Activated CD4-positive, alpha-beta memory T cell treated with anti-CD3 and anti-CD28 coated beads for 36 hours (primary cell): ENCODE measurements around the gene AQP12A. TPM values are rescaled to one million over a fixed set of nuclear protein-coding genes. Genes with fewer than 3 reads are reported as not detected.
A peak's percentile ranks its signal among the peaks of the same experiment; 100 is the strongest.

Experiments used
- CTCF ChIA-PET: fragments of 350-600 bp; sonication (Branson Sonifier 250); formaldehyde crosslinking; loops from one replicate; lab custom pipeline; 2021; ENCODE audit warnings: antibody characterized with exemption, inconsistent platforms; lab: Charles Lee
- POLR2A ChIA-PET: fragments of 350-600 bp; sonication (Branson Sonifier 250); formaldehyde crosslinking; loops from one replicate; lab custom pipeline; 2021; ENCODE audit warnings: antibody characterized with exemption; lab: Charles Lee
- DNase-seq: peaks from one replicate; pipeline ENCODE4 v3.0.0-alpha.2; 2020
- H3K27ac Mint-ChIP-seq: one replicate; pipeline ENCODE4 v1.8.0; 2021; ENCODE audit warnings: mixed read lengths
- H3K27me3 Mint-ChIP-seq: one replicate; pipeline ENCODE4 v1.8.0; 2021; ENCODE audit warnings: mixed read lengths
- H3K36me3 Mint-ChIP-seq: one replicate; pipeline ENCODE4 v1.8.0; 2021; ENCODE audit warnings: mixed read lengths
- H3K4me1 Mint-ChIP-seq: one replicate; pipeline ENCODE4 v1.8.0; 2021; ENCODE audit warnings: low read depth, mixed read lengths
- H3K4me3 Mint-ChIP-seq: one replicate; pipeline ENCODE4 v1.8.0; 2021; ENCODE audit warnings: mild to moderate bottlenecking, mixed read lengths
- H3K9me3 Mint-ChIP-seq: one replicate; pipeline ENCODE4 v1.8.0; 2021; ENCODE audit warnings: mixed read lengths
- intact Hi-C: fragments of 100-400 bp; cut with micrococcal nuclease; formaldehyde crosslinking; loops from one replicate; pipeline ENCODE4 v1.15.1; 2023
- total RNA-seq, 2 experiments: library from RNA; stranded (reverse); gene quantifications; one replicate each; pipeline ENCODE4 v1.2.3, GENCODE V29; 2021

Gene AQP12A
- total RNA-seq, 2 experiments from 2014 or later: not detected

DNA sequence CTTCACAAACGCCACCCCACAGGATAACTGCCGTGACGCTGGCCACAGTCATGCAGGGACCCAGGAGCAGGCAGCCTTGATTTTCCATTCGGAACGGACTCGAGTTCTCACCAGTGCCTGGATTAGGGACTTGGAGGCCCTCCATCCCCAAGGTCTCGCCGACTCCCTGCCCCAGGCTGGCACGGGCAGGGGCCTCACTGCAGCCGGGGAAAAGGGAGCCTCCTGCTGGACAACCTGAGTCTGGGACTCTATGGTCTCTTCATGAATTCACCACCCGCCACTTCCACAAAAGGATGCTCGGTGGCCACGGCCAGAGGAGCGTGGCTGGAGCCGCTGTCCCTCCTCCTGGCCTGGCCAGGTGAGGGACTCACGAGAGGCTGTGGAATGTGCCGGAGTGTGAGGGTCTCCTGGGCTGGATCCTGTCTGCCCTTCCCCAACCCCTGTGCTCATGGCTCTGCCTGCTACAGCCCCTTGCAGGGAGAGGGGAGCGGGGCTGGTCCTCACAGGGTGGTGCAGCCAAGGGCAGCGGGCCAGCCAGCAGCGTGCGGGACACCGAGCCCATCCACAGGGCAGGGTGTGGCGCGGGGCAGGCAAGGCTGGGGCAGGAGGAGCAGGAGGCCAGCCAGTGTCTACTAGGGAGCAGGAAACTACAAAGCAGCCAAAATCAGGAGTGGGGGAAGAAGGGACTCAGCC, 42.3 kb downstream of the AQP12A start:
- ChIA-PET CTCF (no interaction called here), POLR2A (no interaction called here)
- H3K27me3 Mint-ChIP-seq: peaks cover 1% of the 10 kb centered on the region
- peak; percentile 14 for DNase-seq
- H3K4me3 Mint-ChIP-seq: no peak overlapping the region
- no peaks in the 10 kb centered on the region for H3K9me3 Mint-ChIP-seq
- no peaks in the 10 kb centered on the region for H3K36me3 Mint-ChIP-seq
- intact Hi-C loops: no loop called here
- H3K4me1 Mint-ChIP-seq: no peaks in the 10 kb centered on the region
- H3K27ac Mint-ChIP-seq: no peak overlapping the region

DNA sequence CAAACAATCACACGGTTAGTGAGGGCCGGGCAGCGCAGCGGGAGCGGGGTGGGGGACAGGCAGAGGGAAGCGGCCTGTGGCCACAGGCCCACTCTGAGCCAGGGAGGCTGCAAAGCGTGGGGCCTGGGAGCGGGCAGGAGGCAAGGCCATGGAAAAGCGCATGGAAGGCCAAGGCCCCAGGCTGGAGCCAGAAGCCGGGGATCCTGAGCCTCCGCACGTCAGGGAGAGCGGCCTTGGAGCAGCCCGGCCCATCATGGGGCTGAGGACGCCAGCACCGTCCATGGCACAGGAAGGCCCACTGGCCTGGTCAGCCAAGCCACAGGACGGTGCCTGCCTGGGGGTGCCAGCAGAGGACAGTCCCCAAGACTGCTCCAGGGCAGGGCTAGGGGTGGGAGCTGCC, 43.1 kb downstream of the AQP12A start:
- intact Hi-C loops: no loop called here
- ChIA-PET POLR2A (no interaction called here), CTCF (no interaction called here)
- no peak for DNase-seq
- Mint-ChIP-seq H3K9me3 (no peaks in the 10 kb centered on the region), H3K36me3 (no peaks in the 10 kb centered on the region), H3K4me1 (peaks cover 6% of the 10 kb centered on the region), H3K27me3 (peaks cover 1% of the 10 kb centered on the region), H3K4me3 (no peak overlapping the region), H3K27ac (no peak overlapping the region)

DNA sequence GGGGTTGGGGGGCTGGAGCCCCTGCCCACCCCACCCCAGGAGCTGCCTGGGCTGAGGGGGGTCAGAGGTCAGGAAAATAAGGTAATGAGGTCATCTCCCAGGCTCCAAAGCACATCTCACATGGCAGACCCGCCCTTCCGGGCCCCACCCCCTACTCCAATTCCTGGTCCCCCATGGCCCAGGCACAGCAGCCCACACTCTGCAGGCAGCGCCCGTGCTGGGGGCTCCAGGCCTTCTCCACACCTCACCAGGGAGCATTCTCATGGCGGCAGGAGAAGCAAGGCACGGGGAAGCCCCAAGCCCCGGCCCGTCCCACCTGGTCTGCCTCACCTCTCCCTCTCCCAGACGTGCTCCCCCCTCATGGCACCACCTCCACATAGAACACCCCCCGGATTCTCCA, 43.8 kb downstream of the AQP12A start:
- Mint-ChIP-seq H3K27ac (no peak overlapping the region), H3K36me3 (no peaks in the 10 kb centered on the region), H3K4me3 (no peak overlapping the region), H3K9me3 (no peaks in the 10 kb centered on the region), H3K27me3 (peaks cover 1% of the 10 kb centered on the region), H3K4me1 (peaks cover 6% of the 10 kb centered on the region)
- intact Hi-C loops: no loop called here
- DNase-seq: no peak
- ChIA-PET CTCF (no interaction called here), POLR2A (no interaction called here)

- Mint-ChIP-seq H3K4me1 (peaks cover 6% of the 10 kb centered on the region), H3K4me3 (no peak overlapping the region), H3K36me3 (no peaks in the 10 kb centered on the region), H3K27ac (no peak overlapping the region), H3K9me3 (no peaks in the 10 kb centered on the region), H3K27me3 (peaks cover 1% of the 10 kb centered on the region)
- intact Hi-C loops: no loop called here
- CTCF ChIA-PET: no interaction called here
- POLR2A ChIA-PET: no interaction called here
- no peak for DNase-seq
These were observed 44.9 kb downstream of the AQP12A start for GRCh38 chr2:240736281-240737250.

DNA sequence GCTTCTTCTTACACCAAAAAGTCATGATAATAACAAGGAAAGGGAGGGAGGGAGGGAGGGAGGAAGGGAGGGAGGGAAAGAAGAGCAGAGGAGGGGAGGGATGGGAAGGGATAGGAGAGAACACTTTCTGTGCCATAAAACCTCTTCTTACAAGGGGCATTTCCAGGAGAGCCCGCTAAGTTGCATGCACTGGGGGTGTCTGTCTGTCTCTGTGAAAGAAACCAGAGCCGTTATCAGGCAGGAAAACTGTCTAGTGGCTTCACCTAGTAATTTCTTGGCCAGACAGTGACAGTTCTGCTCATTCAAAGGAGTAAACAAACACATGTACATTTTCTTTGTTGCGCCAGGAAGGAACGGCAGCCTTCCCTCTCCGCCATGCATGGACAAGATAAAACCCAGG, 45.8 kb downstream of the AQP12A start:
- H3K4me3 Mint-ChIP-seq: no peak overlapping the region
- no peak overlapping the region for H3K27ac Mint-ChIP-seq
- peaks cover 1% of the 10 kb centered on the region for H3K27me3 Mint-ChIP-seq
- no peak for DNase-seq
- intact Hi-C loops: no loop called here
- ChIA-PET POLR2A (no interaction called here), CTCF (no interaction called here)
- H3K4me1 Mint-ChIP-seq: peaks cover 6% of the 10 kb centered on the region
- H3K36me3 Mint-ChIP-seq: no peaks in the 10 kb centered on the region
- no peaks in the 10 kb centered on the region for H3K9me3 Mint-ChIP-seq

DNA sequence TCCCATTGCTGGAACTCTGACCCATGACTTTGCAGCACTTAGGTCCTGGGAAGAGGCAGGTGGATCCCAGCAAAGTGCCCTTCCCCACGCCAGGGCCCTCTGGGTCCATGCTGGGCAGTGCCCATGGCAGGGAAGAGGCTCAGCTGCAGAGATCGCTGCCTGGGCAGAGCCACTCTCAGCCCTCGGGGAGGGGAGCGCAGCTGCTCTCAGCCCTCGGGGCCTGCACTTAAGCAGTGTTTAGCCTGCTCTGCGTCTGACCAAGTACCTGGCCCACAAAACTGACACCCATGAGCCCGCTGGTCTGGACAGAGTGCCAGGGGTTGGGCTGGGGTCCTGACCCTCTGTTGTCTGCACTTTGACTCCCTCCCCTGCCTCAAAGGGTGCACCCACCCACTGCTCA, 46.3 kb downstream of the AQP12A start:
- intact Hi-C loops: no loop called here
- peaks cover 1% of the 10 kb centered on the region for H3K27me3 Mint-ChIP-seq
- ChIA-PET POLR2A (no interaction called here), CTCF (no interaction called here)
- H3K36me3 Mint-ChIP-seq: no peaks in the 10 kb centered on the region
- peaks cover 6% of the 10 kb centered on the region for H3K4me1 Mint-ChIP-seq
- H3K27ac Mint-ChIP-seq: no peak overlapping the region
- H3K4me3 Mint-ChIP-seq: no peak overlapping the region
- H3K9me3 Mint-ChIP-seq: no peaks in the 10 kb centered on the region
- no peak for DNase-seq

- H3K27ac Mint-ChIP-seq: no peak overlapping the region
- H3K36me3 Mint-ChIP-seq: no peaks in the 10 kb centered on the region
- no peaks in the 10 kb centered on the region for H3K27me3 Mint-ChIP-seq
- peaks cover 6% of the 10 kb centered on the region for H3K4me1 Mint-ChIP-seq
- DNase-seq: peak; percentile 36
- no peaks in the 10 kb centered on the region for H3K9me3 Mint-ChIP-seq
- H3K4me3 Mint-ChIP-seq: no peak overlapping the region
- POLR2A ChIA-PET: no interaction called here
- CTCF ChIA-PET: no interaction called here
- intact Hi-C loops: no loop called here
These were observed 48.1 kb downstream of the AQP12A start for GRCh38 chr2:240739797-240740196.

- no peak for DNase-seq
- Mint-ChIP-seq H3K9me3 (no peaks in the 10 kb centered on the region), H3K36me3 (no peaks in the 10 kb centered on the region), H3K27me3 (no peaks in the 10 kb centered on the region), H3K4me3 (no peak overlapping the region), H3K27ac (no peak overlapping the region), H3K4me1 (peaks cover 6% of the 10 kb centered on the region)
- POLR2A ChIA-PET: no interaction called here
- CTCF ChIA-PET: no interaction called here
- intact Hi-C loops: no loop called here
These were observed 49.4 kb downstream of the AQP12A start for GRCh38 chr2:240741091-240741490.

DNA sequence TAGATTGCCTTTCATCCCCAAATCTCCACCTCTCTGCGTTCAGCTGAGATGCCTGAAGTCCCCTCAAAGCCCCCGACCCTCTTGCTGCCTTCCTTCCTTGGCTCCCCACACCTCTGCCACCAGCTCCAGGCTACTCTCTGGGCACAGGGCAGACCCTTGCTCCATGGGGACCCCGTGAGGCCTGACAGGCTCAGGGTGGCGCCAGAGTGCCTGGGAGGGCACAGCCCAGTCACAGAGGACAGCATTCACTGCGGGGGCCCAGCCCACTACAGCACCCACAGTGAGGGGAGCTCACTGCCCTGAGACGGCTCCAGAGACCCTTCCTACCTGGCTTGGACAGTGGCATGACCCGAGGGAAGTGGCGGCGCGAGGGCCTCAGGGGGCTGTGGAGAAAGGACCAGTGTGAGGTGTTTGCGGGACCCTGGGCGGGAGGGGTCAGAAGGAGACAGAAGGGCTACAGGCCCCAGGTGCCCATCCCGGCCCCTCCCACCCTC, 51.0 kb downstream of the AQP12A start:
- CTCF ChIA-PET: no interaction called here
- no peaks in the 10 kb centered on the region for H3K36me3 Mint-ChIP-seq
- H3K4me3 Mint-ChIP-seq: no peak overlapping the region
- intact Hi-C loops: no loop called here
- no peak overlapping the region for H3K27ac Mint-ChIP-seq
- no peaks in the 10 kb centered on the region for H3K27me3 Mint-ChIP-seq
- no peaks in the 10 kb centered on the region for H3K9me3 Mint-ChIP-seq
- POLR2A ChIA-PET: no interaction called here
- H3K4me1 Mint-ChIP-seq: peaks cover 6% of the 10 kb centered on the region
- no peak for DNase-seq

GRCh38 chr2:240745456-240745855, 53.8 kb downstream of the AQP12A start:
- Mint-ChIP-seq H3K36me3 (no peaks in the 10 kb centered on the region), H3K27ac (no peak overlapping the region), H3K4me3 (no peak overlapping the region), H3K27me3 (no peaks in the 10 kb centered on the region), H3K9me3 (no peaks in the 10 kb centered on the region), H3K4me1 (no peaks in the 10 kb centered on the region)
- ChIA-PET POLR2A (no interaction called here), CTCF (no interaction called here)
- intact Hi-C loops: no loop called here
- no peak for DNase-seq

DNA sequence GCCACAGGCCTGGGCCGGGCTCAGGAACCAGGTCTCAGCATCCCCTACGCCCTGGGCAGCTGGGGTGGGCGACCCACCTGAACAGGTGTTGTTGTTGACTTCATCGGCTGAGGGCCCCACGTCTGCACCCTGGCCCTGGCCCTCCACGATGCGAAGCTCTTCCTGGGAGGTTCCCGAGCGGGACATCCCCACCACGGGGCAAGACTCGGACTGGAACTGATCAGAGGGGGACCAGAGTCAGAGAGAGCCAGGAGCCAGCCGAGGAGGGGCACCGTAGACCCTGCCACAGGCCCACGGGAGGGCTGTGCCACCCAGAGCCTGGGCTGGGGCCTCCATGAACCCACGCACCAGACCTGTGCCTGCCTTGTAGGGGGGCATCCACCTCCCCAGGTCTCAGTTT, 54.3 kb downstream of the AQP12A start:
- Mint-ChIP-seq H3K36me3 (no peaks in the 10 kb centered on the region), H3K27ac (no peak overlapping the region), H3K27me3 (no peaks in the 10 kb centered on the region), H3K4me1 (no peaks in the 10 kb centered on the region), H3K9me3 (no peaks in the 10 kb centered on the region), H3K4me3 (no peak overlapping the region)
- intact Hi-C loops: no loop called here
- CTCF ChIA-PET: no interaction called here
- DNase-seq: no peak
- POLR2A ChIA-PET: no interaction called here

GRCh38 chr2:240746671-240747070, 55.0 kb downstream of the AQP12A start:
- Mint-ChIP-seq H3K36me3 (no peaks in the 10 kb centered on the region), H3K27ac (no peak overlapping the region), H3K9me3 (no peaks in the 10 kb centered on the region), H3K4me1 (no peaks in the 10 kb centered on the region), H3K4me3 (no peak overlapping the region), H3K27me3 (no peaks in the 10 kb centered on the region)
- CTCF ChIA-PET: no interaction called here
- intact Hi-C loops: no loop called here
- POLR2A ChIA-PET: no interaction called here
- no peak for DNase-seq
